Measurements from ENCODE around the gene RIIAD1.
"Not testable (repeated sequence)": the region's sequence is repeated elsewhere in the genome, so short reads cannot be mapped to it uniquely, and the experiment has no call there.

Gene RIIAD1

DNA sequence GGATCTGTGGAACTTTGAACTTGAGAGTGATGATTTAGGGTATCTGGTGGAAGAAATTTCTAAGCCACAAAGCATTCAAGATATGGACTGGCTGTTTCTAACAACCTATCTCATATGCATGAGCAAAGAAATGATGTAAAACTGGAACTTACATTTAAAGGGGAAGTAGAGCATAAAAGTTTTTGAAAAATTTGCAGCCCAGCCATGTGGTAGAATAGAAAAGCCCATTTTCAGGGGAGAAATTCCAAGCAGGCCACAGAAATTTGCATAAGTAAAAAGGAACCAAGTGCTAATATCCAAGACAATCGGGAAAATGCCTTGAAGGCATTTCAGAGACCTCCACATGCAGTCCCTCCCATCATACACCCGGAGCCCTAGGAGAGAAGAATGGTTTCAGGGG lies 15.7 kb downstream of the RIIAD1 start:
- DNase-seq (ENCODE audit: low spot score) = no peak

DNA sequence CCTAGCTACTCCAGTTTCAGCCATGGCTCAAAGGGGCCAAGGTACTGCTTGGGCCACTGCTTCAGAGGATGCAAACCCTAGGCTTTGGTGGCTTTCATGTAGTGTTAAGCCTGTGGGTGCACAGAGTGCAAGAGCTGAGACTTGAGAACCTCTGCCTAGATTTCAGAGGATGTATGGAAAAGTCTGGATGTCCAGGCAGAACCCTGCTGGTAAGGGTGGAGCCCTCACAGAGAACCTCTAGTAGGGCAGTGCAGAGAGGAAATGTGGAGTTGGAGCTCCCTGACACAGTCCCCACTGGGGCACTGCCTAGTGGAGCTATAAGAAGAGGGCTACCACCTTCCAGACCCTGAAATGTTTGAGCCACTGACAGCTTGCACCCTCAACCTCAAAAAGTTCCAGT lies 16.2 kb downstream of the RIIAD1 start:
- no peak for DNase-seq (ENCODE audit: low spot score)

DNA sequence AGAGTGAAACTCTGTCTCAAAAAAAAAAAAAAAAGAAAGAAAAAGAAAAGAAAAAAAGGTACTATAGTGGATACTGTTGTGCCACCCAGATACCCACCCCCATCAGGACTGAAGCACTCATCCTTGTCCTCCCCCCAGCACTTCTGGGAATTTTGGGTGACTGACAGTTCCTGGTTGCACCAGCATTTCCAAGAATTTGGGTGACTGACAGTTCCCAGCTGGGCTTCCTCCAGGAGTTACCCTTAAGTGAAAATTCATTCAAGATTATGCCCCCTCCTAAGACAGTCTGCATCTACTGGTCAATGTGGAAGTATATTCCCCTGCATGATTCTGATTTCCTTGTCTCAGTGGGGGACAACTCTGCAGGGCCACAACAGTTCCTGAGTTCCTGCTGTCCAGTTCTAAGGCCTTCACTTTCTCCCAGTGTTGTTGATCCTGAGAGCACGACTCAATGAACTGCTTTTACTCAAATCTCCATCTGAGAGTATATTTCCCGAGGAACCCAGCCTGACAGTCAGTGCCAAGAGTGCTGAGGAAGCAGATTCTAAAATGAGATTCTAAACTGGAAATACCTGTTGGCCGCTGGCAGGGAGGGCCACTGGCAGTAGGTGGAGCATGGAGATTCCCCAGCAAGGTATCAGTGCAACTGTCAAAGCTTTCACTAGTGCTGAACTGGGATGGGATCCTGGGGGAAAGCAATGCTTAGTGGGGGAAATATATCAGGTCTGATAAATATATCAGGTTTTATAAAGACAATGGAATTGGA lies 18.5 kb downstream of the RIIAD1 start:
- DNase-seq (ENCODE audit: low spot score) = no peak

DNA sequence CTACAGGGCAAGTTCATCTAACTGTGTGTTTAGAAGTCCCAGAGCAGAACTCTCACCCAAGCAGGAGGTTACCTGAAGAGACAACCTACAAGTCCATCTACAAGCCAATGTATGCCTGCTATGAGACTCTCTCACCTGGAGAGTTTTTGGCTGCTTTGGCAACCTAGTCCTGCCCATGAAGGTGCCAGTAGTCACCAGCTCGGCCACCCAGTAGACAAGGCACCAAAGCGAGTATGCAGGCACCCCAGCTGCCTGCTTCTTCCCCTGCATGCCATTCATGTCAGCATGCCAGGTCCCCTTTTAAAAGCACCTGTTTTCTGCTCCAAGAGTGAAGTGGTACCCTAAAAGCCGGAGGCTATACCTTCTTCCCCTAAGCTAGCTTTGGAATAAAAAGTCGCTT lies 20.2 kb downstream of the RIIAD1 start:
- DNase-seq (ENCODE audit: low spot score) = no peak

DNA sequence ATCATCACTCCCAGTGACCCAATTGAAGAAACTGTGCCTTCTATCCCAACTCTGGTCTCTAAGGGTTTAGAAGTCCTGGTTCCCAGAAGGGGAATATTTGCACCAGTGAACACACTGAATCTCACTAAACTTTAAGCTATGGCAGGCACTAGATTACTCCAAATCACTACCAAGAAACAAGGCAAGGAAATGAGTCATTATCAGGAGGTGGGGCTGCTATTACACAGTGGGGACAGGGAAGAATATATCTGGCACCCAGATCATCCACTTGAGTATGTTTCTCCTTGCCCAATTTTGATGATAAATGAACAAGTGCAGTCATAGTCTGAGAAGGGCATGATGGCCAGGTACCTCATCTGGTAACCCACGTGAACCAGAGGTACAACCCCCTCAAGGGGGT lies 35.0 kb downstream of the RIIAD1 start:
- no peak for DNase-seq (ENCODE audit: low spot score)

DNA sequence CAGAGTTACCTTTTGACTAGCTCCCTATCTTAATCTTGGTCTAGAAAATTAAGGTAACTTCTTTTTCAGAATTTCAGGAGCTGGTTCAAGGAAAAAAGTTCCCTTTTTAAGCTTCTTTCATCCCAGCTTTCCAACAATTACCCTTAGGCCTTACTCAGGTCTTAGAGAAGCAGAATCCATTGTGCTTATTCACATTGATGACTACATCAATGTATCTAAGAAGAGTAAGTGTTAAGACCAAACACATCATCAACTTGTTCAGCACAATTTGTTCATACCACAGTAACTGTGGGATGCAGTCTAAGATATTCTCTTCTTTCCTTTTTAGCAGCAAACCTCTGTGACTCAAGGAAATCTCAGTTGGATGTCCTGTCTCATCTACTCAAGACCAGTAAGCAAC lies 37.9 kb downstream of the RIIAD1 start:
- DNase-seq (ENCODE audit: low spot score) = no peak

DNA sequence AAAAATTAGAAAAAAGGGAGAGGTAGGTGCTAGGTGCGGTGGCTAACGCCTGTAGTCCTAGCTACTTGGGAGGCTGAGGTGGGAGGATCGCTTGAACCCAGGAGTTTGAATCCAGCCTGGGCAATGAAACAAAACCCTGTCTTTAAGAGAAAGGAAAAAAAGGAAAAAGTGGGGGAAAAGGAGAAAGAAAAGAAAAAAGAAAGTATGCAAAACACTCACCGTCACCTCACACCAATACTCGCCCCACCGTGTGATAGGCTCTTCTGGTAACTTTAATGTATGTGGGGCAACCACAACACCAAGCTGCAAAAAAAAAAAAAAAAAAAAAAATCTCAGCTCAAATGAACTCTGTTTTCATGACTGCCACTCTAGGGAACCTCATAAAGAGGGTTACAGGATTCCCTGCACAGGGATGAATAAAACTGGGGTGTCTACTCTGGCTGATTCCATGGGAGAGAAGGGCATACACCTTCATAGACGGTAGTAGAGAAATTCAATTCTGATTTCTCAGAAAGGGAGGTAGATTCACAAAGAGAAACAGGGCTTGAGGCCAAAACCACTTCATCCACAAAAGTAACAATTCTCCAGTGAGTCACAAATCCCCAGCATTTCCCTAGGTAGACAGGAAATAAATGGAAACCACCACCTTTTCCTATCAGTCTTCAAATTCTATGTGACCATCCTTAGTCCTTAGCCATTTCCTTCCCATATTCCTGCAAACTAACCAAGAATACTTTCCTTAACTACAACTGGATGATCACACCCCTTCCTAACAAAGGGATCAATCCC lies 39.5 kb downstream of the RIIAD1 start:
- no peak for DNase-seq (ENCODE audit: low spot score)

DNA sequence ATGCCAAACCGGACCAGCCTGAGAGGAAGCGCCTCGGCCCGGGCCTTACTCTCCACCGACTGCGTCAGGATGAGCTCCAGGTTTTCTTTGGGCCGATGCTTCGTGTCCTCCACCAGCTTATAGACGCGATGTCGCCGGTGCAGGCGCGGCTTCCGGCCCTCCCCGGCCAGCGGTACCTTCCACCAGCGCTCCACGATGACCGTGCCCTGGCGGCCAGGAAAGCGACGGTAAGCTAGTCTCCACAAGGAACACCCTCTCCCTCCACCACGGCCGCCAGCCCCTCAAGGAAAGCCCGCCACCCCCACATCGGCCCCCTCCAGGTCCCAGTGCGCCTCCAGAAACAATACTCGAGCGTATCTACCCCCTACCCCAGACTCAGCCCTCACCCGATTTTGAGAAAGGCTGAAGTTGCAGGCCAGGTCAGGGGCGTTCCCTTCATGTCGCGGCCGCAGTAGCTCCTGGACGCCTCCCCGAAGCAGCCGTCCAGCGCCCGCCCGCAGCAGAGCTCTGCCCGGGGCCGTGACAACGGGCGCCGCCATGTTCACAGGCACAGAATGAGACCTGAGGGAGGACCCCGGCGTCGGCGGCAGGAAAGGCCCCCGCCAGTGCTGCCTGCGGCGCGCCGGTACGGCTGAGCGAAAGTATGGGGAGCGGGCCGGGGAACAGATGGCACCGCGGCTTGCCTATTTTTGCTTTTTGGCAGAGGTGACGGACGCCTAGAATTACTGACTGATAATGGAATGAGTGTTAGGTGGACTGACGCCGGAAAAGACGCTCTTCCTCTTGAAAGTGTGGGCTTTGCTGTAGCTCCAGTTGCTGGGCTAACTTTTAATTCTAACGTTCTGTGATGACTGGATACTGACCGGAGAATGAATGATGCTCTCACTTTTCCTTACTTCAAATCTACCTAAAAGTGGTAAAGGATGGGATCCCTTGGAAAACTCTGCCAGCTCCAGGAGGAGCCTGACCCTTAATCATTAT lies 41.9 kb downstream of the RIIAD1 start, which contains the start of gene MRPL9:
Gene MRPL9 (minus strand): TSS at position 556 of the 981 bp plus-strand sequence. CDS start 17 bp downstream, at position 539.
- DNase-seq (ENCODE audit: low spot score) = peak; percentile 86

DNA sequence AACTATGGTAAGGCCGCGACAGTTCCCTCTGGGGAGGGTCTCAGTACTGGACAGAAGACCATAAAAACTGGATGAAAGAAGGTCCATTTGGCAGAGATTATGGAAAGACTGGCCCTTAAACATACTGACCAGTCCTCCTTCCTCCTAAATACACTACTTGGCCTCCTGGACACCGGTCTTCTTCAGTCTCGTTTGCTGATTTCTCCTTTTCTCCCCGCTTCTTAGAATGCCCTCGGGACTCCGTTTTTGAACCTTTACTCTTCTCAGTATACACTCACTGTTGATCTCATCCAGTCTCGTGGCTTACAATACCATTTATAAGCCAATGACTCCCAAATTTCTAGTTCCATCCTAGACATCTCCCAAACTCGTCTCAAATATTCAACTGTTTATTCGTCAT lies 42.7 kb downstream of the RIIAD1 start:
- no peak for DNase-seq (ENCODE audit: low spot score)

DNA sequence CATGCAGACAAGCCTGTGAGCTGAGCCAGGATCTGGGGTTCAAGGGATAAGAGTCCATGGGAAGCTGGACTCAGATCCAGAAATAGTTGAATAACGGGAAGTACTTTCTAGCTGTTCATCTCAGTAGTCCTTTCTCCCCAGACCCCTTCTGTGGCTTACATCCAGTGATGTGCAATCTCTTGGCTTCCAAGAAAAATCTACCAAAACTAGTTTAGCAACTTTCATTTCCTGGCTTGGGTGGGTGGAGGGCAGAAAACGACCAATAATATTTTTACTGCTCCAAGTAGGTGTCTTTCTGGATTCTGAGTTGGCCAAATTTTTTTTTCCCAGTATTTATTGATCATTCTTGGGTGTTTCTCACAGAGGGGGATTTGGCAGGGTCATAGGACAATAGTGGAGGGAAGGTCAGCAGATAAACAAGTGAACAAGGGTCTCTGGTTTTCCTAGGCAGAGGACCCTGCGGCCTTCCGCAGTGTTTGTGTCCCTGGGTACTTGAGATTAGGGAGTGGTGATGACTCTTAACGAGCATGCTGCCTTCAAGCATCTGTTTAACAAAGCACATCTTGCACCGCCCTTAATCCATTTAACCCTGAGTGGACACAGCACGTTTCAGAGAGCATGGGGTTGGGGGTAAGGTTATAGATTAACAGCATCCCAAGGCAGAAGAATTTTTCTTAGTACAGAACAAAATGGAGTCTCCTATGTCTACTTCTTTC lies 47.2 kb downstream of the RIIAD1 start:
- not testable (repeated sequence) for DNase-seq (ENCODE audit: low spot score)

DNA sequence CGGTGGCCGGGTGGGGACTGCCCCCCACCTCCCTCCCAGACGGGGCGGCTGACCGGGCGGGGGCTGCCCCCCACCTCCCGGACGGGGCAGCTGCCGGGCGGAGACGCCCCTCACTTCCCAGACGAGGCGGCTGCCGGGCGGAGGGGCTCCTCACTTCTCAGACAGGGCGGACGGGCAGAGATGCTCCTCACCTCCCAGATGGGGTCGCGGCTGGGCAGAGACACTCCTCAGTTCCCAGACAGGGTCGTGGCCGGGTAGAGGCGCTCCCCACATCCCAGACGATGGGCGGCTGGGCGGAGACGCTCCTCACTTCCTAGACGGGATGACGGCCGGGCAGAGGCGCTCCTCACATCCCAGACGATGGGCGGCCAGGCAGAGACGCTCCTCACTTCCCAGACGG lies 47.9 kb downstream of the RIIAD1 start:
- not testable (repeated sequence) for DNase-seq (ENCODE audit: low spot score)

DNA sequence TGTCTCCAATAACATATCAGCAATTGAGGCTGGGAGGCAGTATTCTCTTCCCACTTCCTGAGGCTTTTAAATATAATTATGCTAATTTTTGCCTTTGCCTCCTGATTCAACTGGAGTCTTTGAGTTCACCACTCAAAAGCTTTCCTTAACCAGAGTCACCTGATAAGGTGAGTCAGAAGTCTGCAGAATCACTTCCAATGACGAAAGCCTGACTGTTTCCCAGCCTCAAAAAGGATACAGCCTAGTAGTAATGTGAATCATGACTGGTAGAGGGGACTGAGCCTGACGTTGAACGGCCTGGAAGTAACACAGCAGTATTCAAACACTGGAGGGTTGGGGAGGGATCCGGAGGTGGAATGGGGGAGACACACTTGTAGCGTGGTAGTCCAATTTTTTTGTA lies 52.4 kb downstream of the RIIAD1 start:
- no peak for DNase-seq (ENCODE audit: low spot score)

DNA sequence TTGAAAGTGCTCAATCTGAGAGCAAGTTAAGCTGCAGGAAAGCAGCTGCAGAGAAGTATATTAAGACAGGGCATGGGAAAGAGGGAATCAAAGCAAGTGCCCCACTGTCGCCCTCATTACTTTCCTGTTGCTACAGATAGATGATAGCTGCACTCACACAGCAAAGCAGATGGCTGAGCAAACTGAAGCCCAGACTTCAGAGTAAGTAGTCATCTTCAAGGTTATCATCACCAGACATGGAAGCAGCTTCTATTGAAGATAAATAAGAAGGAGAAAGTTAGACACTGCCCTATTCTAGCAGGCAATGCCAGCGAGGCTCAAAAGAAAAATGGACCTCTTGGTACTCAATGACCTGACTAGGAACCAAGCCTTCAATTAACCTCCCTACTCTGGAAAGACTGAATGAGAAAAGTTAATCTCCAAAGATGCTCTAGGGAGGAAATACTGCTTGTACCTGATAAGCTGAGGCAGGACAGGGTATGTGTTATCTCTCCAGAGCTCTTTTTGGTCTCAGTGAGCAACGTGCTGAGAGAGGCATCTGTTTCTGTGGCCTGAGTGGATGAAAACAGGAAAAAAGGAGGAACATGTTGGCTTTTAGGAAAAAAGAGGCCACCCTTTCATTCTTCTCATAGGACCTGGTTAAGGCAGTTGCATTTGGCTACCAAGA lies 53.1 kb downstream of the RIIAD1 start:
- DNase-seq (ENCODE audit: low spot score) = no peak

DNA sequence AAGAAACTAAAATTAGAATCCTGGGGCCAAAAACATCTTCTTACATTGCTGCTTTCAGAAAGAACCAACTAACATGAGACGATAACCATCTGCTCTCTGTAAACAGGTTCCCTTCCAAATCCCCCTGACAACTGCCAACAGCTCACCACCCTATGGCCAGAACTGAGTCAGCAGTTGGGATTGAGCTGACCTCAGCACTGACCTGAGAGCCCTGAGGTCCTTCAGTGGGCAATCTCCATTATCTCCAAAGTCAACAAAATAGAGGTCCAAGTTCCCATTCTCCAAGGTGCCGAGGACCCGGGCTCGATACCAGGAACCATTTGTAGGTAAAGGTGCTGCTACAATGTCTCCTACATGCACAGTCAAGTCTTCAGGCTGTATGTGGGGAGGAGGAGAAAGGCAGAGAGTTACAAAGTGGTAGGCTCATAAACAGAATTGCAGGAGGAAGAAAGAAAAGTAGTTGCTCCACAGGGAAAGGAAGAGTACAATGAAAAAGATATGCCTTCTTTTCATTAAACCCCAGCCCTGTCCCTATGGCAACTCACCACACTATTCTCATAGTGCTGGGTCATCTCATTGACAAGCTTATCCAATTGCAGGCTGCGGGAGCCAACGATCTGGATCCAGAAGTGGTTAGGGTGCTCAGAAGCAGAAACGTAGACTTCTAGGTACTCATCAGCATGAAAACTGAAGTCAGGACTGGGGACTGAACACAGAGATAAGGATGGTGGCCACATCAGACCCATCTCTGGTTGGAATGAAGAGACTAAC lies 54.8 kb downstream of the RIIAD1 start:
- DNase-seq (ENCODE audit: low spot score) = no peak

DNA sequence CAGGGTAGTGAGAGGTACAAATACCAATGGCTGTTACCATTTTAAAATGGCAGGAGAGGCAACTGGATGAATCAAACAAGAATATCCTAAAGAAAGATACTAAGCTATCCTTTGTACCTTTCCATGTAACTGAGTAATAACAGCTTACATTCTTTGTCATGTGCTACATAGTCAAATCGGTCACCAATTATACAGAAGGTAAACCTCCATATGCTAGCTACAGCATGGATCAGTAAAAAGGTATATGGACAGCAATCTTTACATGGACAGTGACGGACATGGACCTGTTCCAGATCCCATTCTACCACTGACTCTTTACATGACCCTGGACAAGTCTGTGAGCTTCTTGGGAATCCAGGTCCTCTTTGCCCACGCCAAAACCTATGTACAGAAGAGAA lies 55.3 kb downstream of the RIIAD1 start:
- no peak for DNase-seq (ENCODE audit: low spot score)

DNA sequence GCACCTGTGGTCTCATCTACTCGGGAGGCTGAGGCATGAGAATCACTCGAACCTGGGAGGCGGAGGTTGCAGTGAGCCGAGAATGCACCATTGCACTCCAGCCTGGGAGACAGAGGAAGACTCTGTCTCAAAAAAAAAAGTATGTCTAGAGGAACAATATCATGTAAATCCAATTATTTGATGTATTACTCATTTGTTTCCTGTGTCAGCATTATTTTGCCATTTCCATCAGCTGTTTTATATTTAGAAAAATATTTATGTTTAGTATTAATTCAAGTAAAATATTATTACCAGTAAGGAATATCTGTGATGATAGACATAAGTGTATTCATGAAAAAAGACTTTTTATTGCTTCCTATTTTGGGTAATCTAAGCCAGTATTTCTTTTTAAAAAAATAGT lies 56.0 kb downstream of the RIIAD1 start:
- DNase-seq (ENCODE audit: low spot score) = no peak

Data from CD4-positive, alpha-beta T cell treated with Interleukin-15 for 4 hours (primary cell).